ENCODE measurements around the gene FARP2.
A peak's percentile ranks its signal among the peaks of the same experiment; 100 is the strongest.

FARP2 gene

DNA sequence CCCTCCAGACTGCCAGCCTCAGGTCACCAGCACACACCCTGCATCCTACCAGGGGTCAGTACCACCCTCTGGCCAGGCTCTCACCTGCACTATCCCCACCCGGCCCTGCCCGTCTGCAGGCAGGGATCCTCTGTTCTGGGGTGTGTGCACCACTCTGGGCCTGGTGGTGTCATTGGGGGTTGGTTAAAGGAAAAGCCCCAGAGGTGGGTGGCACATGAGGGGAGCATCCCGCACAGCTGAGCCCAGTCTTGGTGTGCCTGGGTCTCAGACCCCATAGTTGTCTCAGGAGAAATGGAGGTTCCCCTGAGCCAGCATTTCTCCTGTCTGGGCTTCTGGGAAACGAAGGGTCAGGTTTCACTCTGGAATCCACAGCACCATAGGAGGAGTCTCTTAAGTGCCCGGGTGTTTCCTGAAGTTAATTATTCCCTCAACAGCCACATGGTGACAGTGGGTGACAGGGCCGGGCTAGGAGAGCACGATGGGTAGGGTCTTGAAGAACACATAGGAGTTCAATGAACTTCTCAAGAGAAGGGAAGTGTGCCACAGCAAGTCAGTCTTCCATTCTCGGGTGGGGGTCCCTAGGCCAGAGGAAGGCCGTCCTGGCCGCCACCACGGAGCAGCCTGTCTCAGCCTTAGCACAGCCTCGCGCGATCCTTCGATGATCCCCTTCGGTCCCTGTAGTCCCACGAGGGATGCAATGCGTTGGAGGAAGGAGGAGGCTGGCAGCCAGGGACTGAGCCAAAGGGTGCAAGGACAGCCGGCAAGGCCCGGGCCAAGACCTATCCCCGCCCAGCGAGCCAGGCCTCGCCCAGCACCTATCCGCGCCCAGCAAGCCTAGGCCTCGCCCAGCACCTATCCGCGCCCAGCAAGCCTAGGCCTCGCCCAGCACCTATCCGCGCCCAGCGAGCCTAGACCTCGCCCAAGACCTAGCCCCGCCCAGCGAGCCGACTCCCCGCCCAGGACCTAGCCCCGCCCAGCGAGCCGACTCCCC, 1.1 kb upstream of the FARP2 start:
- H3K9me3 ChIP-seq (ENCODE audit: control insufficient read depth, low read length): no peaks in the 10 kb centered on the region
- DNase-seq (ENCODE audit: low read depth): peak; percentile 75
- H3K4me3 ChIP-seq (ENCODE audit: low read length): no peak overlapping the region
- H3K9ac ChIP-seq (ENCODE audit: low read length): no peak overlapping the region
- no peaks in the 10 kb centered on the region for H3K27me3 ChIP-seq (replicated peaks; ENCODE audit: control insufficient read depth, insufficient read depth, low read length)
- H3K36me3 ChIP-seq (ENCODE audit: control insufficient read depth, insufficient read depth, low read length, severe bottlenecking): peaks cover 52% of the 10 kb centered on the region
- peaks cover 22% of the 10 kb centered on the region for H3K4me1 ChIP-seq (ENCODE audit: control insufficient read depth, insufficient read depth, low read length)

DNA sequence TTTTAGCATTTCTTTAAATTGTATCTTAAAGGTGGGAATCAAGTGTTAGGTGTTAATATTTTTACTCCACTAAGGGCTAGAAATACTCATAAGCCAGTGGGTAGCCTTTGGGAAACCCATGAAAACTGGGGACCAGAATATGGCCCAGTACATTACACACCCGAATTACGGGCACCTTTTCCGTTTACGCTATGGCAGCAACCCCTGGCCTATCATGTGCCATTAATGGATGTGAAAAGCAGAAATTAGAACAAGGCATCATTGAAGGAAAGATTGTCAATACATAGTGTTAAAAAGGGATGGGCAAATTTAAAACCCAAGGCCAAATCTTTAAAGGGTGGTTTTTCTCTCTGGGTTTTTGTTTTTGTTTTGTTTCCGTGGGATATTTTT, 781 bp downstream of the FARP2 start:
- H3K4me3 ChIP-seq (ENCODE audit: low read length): peak overlapping the region; percentile 89
- H3K9me3 ChIP-seq (ENCODE audit: control insufficient read depth, low read length): no peaks in the 10 kb centered on the region
- peaks cover 33% of the 10 kb centered on the region for H3K36me3 ChIP-seq (ENCODE audit: control insufficient read depth, insufficient read depth, low read length, severe bottlenecking)
- no peaks in the 10 kb centered on the region for H3K27me3 ChIP-seq (replicated peaks; ENCODE audit: control insufficient read depth, insufficient read depth, low read length)
- peak overlapping the region; percentile 88 for H3K9ac ChIP-seq (ENCODE audit: low read length)
- peaks cover 22% of the 10 kb centered on the region for H3K4me1 ChIP-seq (ENCODE audit: control insufficient read depth, insufficient read depth, low read length)
- peak; percentile 33 for DNase-seq (ENCODE audit: low read depth)

DNA sequence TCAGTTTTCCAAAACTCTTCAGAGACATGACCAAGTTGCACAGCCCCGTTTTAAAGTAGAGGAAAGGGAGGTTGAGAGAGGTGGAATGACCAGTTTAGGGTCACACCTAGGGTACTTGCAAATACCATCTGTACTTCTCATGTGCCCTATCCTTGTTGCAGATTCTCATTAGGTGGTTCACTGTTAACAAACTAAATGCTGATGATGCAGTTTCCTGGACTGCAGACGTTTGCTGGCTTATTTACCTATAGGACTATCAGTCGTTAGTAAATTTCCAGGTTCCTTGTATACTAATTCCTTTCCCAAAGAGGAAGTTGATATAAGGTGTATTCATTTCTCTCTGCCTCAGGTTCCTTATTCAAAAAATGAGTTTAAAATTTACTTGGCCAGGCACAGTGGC, 1.4 kb downstream of the FARP2 start:
- peak overlapping the region; percentile 89 for H3K4me3 ChIP-seq (ENCODE audit: low read length)
- no peaks in the 10 kb centered on the region for H3K9me3 ChIP-seq (ENCODE audit: control insufficient read depth, low read length)
- peaks cover 22% of the 10 kb centered on the region for H3K4me1 ChIP-seq (ENCODE audit: control insufficient read depth, insufficient read depth, low read length)
- H3K27me3 ChIP-seq (replicated peaks; ENCODE audit: control insufficient read depth, insufficient read depth, low read length): no peaks in the 10 kb centered on the region
- peak overlapping the region; percentile 88 for H3K9ac ChIP-seq (ENCODE audit: low read length)
- DNase-seq (ENCODE audit: low read depth): no peak
- peaks cover 26% of the 10 kb centered on the region for H3K36me3 ChIP-seq (ENCODE audit: control insufficient read depth, insufficient read depth, low read length, severe bottlenecking)

DNA sequence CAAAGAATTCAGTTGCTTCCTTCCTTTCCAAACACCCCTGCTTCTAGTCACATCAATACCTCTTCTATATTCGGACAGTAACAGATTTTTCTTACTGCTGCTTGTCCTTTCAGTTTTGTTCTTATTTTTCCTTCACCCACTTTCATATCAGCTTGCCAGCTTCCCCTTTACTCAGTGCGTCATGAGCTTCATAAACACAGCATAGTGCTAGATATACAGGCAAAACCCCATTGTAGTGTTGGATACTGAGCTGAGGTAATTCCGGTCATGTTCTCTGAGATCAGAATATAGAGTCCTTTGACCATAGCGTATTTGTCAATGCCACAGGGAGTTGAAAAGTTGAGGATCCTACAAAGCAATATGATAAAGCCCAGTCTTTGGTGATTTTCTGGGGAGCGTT, 2.4 kb downstream of the FARP2 start:
- H3K9me3 ChIP-seq (ENCODE audit: control insufficient read depth, low read length): no peaks in the 10 kb centered on the region
- H3K36me3 ChIP-seq (ENCODE audit: control insufficient read depth, insufficient read depth, low read length, severe bottlenecking): peaks cover 17% of the 10 kb centered on the region
- H3K4me1 ChIP-seq (ENCODE audit: control insufficient read depth, insufficient read depth, low read length): peaks cover 25% of the 10 kb centered on the region
- DNase-seq (ENCODE audit: low read depth): no peak
- H3K27me3 ChIP-seq (replicated peaks; ENCODE audit: control insufficient read depth, insufficient read depth, low read length): no peaks in the 10 kb centered on the region
- no peak overlapping the region for H3K4me3 ChIP-seq (ENCODE audit: low read length)
- H3K9ac ChIP-seq (ENCODE audit: low read length): peak overlapping the region; percentile 16

DNA sequence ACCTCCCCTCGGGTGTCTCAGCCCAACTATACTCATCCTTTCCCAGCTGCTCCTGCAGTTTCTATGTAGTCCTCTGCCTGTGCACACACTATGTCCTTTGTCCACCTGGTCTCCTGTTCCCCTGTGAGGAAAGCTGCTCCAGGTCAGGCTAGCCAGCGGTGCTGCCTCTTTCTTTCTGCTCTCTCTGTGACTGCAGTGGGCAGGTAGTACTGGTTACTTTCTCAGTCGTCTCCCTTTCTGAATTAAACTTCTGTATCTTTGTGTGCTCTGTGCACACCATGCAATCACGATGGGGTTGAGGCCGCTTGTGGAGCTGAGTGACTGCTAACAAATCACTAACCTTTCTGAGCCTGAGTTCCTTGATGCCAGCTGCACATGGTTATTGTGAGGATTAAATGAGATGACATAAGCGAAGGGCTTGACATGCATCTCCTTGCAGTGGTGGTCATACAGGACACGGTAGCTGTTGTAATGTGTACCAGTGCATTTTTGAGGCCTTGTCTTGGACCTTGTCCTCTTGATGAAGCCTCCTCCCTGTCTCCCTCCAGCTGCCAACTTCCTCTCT, 3.5 kb downstream of the FARP2 start:
- H3K4me3 ChIP-seq (ENCODE audit: low read length): no peak overlapping the region
- H3K4me1 ChIP-seq (ENCODE audit: control insufficient read depth, insufficient read depth, low read length): peaks cover 34% of the 10 kb centered on the region
- peaks cover 6% of the 10 kb centered on the region for H3K36me3 ChIP-seq (ENCODE audit: control insufficient read depth, insufficient read depth, low read length, severe bottlenecking)
- no peak overlapping the region for H3K9ac ChIP-seq (ENCODE audit: low read length)
- no peaks in the 10 kb centered on the region for H3K9me3 ChIP-seq (ENCODE audit: control insufficient read depth, low read length)
- H3K27me3 ChIP-seq (replicated peaks; ENCODE audit: control insufficient read depth, insufficient read depth, low read length): no peaks in the 10 kb centered on the region
- DNase-seq (ENCODE audit: low read depth): no peak

DNA sequence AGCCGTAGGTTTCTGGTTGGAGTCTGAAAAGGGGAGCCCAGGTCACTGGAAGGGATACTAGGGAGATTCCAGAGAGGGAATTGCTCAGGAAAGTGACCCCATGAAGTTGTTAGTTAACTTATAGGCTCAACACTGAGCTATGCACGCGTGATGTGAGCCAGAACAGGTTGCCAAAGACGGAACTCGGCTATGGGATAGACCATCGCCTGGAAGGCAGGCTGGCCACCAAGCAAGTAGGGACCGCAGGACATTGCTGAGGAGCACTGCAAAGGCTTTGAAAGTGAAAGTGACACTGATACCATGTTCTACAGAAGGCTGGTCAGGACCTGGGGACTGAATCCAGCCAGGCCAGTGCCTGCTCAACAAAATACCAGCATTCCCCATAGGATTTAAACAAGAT, 7.3 kb downstream of the FARP2 start:
- H3K4me1 ChIP-seq (ENCODE audit: control insufficient read depth, insufficient read depth, low read length): peaks cover 24% of the 10 kb centered on the region
- no peaks in the 10 kb centered on the region for H3K9me3 ChIP-seq (ENCODE audit: control insufficient read depth, low read length)
- DNase-seq (ENCODE audit: low read depth): no peak
- H3K27me3 ChIP-seq (replicated peaks; ENCODE audit: control insufficient read depth, insufficient read depth, low read length): no peaks in the 10 kb centered on the region
- H3K9ac ChIP-seq (ENCODE audit: low read length): no peak overlapping the region
- H3K36me3 ChIP-seq (ENCODE audit: control insufficient read depth, insufficient read depth, low read length, severe bottlenecking): no peaks in the 10 kb centered on the region
- H3K4me3 ChIP-seq (ENCODE audit: low read length): no peak overlapping the region

DNA sequence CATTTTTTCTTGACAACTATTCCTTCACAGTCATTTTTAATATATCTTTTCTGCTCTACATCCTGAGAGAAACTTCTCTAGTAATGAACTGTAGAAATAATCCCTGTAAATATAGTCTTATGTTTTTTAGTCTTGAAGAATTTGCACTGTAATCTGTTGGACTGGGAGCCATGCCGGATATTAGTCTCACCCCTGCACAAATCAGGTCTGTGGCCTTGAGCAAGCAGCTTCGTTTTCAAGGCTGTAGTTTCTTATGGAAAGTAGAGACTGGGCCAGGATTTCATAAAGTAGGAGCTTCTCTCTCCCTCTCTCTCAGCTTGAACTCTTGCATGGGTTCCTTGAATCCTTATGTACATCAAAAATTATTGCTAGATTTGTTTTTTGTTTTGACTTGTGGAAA, 8.7 kb downstream of the FARP2 start:
- no peaks in the 10 kb centered on the region for H3K27me3 ChIP-seq (replicated peaks; ENCODE audit: control insufficient read depth, insufficient read depth, low read length)
- H3K4me1 ChIP-seq (ENCODE audit: control insufficient read depth, insufficient read depth, low read length): peaks cover 22% of the 10 kb centered on the region
- no peak overlapping the region for H3K4me3 ChIP-seq (ENCODE audit: low read length)
- no peak for DNase-seq (ENCODE audit: low read depth)
- H3K9ac ChIP-seq (ENCODE audit: low read length): no peak overlapping the region
- H3K36me3 ChIP-seq (ENCODE audit: control insufficient read depth, insufficient read depth, low read length, severe bottlenecking): no peaks in the 10 kb centered on the region
- H3K9me3 ChIP-seq (ENCODE audit: control insufficient read depth, low read length): no peaks in the 10 kb centered on the region

DNA sequence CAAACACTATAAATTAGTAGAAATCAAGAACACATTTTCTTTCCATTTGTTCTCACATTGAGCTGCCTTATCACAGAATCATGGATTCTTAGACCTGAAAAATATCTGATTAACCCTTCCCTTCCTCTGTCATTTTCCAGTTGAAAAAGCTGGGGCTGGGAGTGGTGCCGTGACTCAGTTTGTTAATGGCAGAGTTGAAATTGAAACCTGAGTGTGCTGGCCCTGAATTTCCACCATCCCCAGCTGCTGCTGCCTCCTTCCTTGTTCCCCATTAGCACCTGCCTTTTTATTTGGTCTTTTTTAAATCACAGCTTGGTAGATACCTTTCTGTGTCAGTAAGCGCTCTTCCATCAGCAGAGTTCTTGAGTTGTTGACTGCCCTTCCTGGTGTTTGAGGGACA, 10.6 kb downstream of the FARP2 start:
- Histone ChIP-seq H3K27me3 (replicated peaks; ENCODE audit: control insufficient read depth, insufficient read depth, low read length) (no peaks in the 10 kb centered on the region), H3K4me3 (ENCODE audit: low read length) (no peak overlapping the region), H3K9me3 (ENCODE audit: control insufficient read depth, low read length) (no peaks in the 10 kb centered on the region), H3K9ac (ENCODE audit: low read length) (no peak overlapping the region), H3K36me3 (ENCODE audit: control insufficient read depth, insufficient read depth, low read length, severe bottlenecking) (no peaks in the 10 kb centered on the region), H3K4me1 (ENCODE audit: control insufficient read depth, insufficient read depth, low read length) (peaks cover 22% of the 10 kb centered on the region)
- no peak for DNase-seq (ENCODE audit: low read depth)

DNA sequence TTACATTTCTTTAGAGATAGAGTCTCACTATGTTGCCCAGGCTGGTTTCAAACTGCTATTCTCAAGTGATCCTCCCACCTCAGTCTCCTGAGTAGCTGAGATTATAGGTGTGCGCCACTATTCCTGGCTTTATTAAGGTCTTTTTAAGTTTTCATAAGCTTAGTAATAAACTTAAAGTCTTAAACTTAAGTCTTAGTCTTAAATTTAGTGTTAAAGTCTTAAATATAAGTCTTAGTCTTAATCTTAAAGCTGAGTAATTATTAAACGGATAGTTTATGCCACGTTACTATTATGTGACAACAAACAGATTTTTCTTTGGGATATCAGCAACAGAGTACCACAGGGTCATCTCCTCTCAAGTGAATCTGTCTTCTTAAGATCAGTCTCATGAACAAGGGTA, 12.6 kb downstream of the FARP2 start:
- Histone ChIP-seq H3K9ac (ENCODE audit: low read length) (no peak overlapping the region), H3K4me3 (ENCODE audit: low read length) (no peak overlapping the region), H3K27me3 (replicated peaks; ENCODE audit: control insufficient read depth, insufficient read depth, low read length) (no peaks in the 10 kb centered on the region), H3K36me3 (ENCODE audit: control insufficient read depth, insufficient read depth, low read length, severe bottlenecking) (peaks cover 3% of the 10 kb centered on the region), H3K9me3 (ENCODE audit: control insufficient read depth, low read length) (no peaks in the 10 kb centered on the region), H3K4me1 (ENCODE audit: control insufficient read depth, insufficient read depth, low read length) (peaks cover 26% of the 10 kb centered on the region)
- no peak for DNase-seq (ENCODE audit: low read depth)

DNA sequence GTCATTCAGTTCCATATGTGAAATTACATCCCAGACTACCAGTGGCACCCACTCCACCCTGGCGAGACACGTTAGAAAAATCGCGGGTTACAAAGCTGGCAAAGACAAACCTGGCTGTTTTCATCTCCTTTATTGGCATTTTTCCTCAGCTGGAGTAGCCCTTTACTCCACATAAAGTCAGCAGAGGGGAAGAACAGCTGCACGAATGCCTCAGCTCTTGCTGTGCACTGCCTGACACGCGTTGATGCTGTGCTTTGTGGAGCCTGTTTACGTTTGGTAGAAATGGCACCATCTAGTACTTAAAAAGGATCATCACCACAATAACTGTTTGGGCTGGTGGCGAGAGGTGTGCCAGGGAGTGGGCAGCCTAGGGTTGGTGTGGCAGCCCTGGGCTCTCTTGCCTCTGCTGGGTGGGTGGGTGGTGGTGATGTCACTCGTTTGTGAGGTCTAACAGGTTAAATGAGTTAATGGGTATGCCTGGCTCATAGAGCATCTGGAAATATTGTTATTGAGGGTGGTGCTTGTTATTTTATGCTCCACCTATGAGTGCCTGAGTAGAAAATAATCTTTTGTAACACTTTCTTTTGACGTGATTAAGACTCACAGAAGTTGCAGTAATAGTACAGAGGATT, 16.4 kb downstream of the FARP2 start:
- H3K4me3 ChIP-seq (ENCODE audit: low read length): peak overlapping the region; percentile 31
- H3K27me3 ChIP-seq (replicated peaks; ENCODE audit: control insufficient read depth, insufficient read depth, low read length): no peaks in the 10 kb centered on the region
- DNase-seq (ENCODE audit: low read depth): no peak
- no peak overlapping the region for H3K9ac ChIP-seq (ENCODE audit: low read length)
- H3K4me1 ChIP-seq (ENCODE audit: control insufficient read depth, insufficient read depth, low read length): peaks cover 30% of the 10 kb centered on the region
- H3K36me3 ChIP-seq (ENCODE audit: control insufficient read depth, insufficient read depth, low read length, severe bottlenecking): peaks cover 20% of the 10 kb centered on the region
- H3K9me3 ChIP-seq (ENCODE audit: control insufficient read depth, low read length): no peaks in the 10 kb centered on the region

DNA sequence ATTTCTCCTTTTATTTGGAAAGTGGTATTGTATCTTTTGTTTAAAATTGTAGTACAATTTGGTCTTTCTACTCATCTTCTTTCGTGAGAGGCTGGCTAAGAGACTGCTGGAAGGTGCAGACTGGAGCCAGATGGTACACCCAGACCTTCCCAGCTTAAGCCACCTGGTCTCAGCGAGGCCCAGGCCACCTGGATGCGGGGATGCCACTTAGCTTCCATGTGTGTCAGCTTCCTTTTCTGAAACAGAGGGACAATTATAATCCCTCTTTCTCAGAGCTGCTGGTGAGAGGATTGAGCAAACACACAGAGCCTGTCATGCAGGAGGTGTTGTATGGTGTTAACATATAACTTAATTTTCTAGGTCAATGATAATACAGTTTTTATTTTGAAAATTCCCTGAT, 17.4 kb downstream of the FARP2 start:
- no peak overlapping the region for H3K9ac ChIP-seq (ENCODE audit: low read length)
- no peak for DNase-seq (ENCODE audit: low read depth)

More for the DNA sequence above, 17.4 kb downstream of the FARP2 start:
- Histone ChIP-seq H3K27me3 (replicated peaks; ENCODE audit: control insufficient read depth, insufficient read depth, low read length) (no peaks in the 10 kb centered on the region), H3K4me1 (ENCODE audit: control insufficient read depth, insufficient read depth, low read length) (peaks cover 24% of the 10 kb centered on the region), H3K36me3 (ENCODE audit: control insufficient read depth, insufficient read depth, low read length, severe bottlenecking) (peaks cover 20% of the 10 kb centered on the region), H3K4me3 (ENCODE audit: low read length) (no peak overlapping the region), H3K9me3 (ENCODE audit: control insufficient read depth, low read length) (no peaks in the 10 kb centered on the region)

Measured in adipocyte (in vitro differentiated cells).